Fibroblast of the aortic adventitia (primary cell): ENCODE data around the gene DNM2. TPM values are rescaled to one million over a fixed set of nuclear protein-coding genes. Genes with fewer than 3 reads are reported as not detected.

Source experiments
- DNase-seq: peaks from one replicate; pipeline ENCODE4 v3.0.0-alpha.2; 2010; ENCODE audit warnings: low read depth
- H3K4me3 ChIP-seq: 2 replicates; pipeline ENCODE4 v1.5.1; 2011; ENCODE audit warnings: low read depth, mild to moderate bottlenecking, control low read depth, low read length, moderate library complexity
- total RNA-seq: library from RNA; depleted of rRNA; stranded (reverse); fragments of >200 nt; gene quantifications from 2 replicates; pipeline ENCODE4 v1.2.3, GENCODE V29; 2012; ENCODE audit warnings: low replicate concordance
- TF ChIP-seq, protein P1 (sequence below): IDR thresholded peaks from 2 replicates; pipeline ENCODE4 v1.5.1; 2011; ENCODE audit warnings: mild to moderate bottlenecking, low read length, control low read depth, inconsistent platforms; ENCODE audit not compliant: insufficient read depth

Gene DNM2
- total RNA-seq, 1 donor: 83.2 TPM

DNA sequence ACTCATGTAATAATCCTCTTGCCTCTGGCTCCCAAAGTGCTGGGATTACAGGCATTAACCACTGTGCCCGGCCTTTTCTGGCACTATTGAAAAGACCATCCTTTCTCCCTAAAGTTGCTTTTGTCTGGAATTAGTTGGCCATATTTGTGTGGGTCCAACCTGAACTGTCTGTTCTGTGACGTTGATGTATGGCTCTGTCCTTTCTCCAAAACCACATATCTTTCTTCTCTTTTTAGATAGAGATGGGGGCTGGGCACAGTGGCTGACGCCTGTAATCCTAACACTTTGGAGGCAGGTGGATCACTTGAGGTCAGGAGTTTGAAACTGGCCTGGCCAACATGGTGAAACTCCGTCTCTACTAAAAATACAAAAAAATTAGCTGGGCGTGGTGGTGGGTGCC is 17.9 kb downstream of the DNM2 start:
- no peak overlapping the region for H3K4me3 ChIP-seq
- TF ChIP-seq, protein P1, sequence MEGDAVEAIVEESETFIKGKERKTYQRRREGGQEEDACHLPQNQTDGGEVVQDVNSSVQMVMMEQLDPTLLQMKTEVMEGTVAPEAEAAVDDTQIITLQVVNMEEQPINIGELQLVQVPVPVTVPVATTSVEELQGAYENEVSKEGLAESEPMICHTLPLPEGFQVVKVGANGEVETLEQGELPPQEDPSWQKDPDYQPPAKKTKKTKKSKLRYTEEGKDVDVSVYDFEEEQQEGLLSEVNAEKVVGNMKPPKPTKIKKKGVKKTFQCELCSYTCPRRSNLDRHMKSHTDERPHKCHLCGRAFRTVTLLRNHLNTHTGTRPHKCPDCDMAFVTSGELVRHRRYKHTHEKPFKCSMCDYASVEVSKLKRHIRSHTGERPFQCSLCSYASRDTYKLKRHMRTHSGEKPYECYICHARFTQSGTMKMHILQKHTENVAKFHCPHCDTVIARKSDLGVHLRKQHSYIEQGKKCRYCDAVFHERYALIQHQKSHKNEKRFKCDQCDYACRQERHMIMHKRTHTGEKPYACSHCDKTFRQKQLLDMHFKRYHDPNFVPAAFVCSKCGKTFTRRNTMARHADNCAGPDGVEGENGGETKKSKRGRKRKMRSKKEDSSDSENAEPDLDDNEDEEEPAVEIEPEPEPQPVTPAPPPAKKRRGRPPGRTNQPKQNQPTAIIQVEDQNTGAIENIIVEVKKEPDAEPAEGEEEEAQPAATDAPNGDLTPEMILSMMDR: no peak
- no peak for DNase-seq

- TF ChIP-seq, protein P1: no peak
- no peak for DNase-seq
- no peak overlapping the region for H3K4me3 ChIP-seq
Observed at GRCh38 chr19:10736189-10736588, 18.3 kb downstream of the DNM2 start.

DNA sequence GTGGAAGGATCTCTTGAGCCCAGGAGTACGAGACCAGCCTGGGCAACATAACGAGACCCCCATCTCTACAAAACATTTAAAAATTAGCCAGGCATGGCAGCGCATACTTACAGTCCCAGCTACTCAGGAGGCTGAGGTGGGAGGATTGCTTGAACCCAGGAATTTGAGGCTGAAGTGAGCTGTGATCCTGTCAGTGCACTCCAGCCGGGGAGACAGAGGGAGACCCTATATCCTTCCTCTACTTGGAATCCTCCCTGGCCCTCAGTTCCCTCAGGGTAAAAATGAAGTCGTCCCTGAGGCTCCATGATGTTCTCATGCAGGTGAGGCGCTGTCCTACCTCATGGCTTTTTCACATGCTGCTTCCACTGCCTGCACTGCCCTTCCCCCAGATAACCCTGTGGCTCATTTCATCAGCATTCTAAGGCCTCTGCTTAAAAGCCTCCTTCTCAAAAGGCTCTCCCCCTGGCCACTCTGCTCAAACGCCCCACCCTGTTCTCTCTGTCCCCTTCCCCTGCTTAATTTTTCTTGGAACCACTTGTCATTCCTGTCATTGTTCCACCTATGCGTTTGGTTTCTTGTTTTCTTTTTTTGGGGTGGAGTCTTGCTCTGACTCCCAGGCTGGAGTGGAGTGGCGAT is 19.2 kb downstream of the DNM2 start:
- TF ChIP-seq, protein P1: no peak
- no peak for DNase-seq

DNA sequence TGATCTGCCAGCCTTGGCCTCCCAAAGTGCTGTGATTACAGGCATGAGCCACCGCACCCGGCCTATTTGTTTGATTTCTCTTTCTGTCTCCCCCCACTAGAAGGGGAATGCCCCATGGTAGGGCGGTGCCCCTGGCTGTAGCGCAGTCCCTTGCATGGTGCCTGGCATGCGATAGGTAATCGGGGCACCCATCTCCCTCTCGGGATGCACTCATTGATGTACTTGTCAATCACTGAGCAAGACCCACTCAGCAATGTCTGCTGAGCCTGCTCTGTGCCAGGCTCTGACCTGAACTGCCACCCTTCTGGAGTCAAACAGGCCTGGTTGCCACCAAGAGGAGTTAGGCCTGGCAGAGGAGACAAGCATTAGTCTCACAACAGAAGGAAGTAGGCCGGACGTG is 19.8 kb downstream of the DNM2 start:
- H3K4me3 ChIP-seq: no peak overlapping the region
- TF ChIP-seq, protein P1: no peak

More for the DNA sequence above, 19.2 kb downstream of the DNM2 start:
- no peak overlapping the region for H3K4me3 ChIP-seq

DNA sequence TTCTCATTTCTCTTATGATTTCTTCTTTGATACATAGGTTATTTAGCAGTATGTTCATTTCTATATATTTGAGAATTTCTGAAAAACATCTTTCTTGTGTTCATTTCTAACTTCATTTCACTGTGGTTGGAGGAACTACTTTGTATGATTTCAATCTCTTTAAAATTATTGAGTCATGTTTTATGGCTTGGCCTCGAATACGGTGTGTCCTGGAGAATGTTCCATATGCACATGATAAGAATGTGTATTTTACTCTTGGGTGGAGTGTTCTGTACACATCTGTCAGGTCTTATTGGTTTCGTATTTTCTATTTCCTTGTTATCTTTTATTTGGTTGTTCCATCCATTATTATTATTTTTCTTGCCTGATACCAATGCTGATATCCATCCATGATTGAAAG is 22.9 kb downstream of the DNM2 start:
- TF ChIP-seq, protein P1: no peak
- peak; percentile 18 for DNase-seq
- no peak overlapping the region for H3K4me3 ChIP-seq

More for the DNA sequence above, 19.8 kb downstream of the DNM2 start:
- no peak for DNase-seq

DNA sequence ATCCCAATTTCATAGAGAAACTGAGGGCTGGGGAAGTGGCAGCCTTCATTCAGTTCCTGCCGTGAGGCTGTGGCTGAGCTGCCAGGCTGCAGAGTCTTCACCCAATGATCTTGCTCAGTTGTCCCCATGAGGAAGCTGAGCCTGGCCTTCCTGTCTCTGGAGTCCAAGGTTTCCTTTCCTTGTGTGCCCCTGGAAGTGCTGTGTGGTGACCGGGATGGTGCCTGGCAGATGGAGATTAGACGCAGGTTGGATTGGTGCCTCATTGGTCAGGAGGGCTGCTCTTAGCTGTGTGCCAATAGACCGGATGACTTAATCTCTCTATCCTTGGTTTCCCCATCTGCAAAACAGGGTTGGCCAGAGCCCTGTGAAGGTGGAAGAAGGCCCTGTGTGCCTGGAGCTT is 24.6 kb downstream of the DNM2 start:
- DNase-seq: no peak
- no peak overlapping the region for H3K4me3 ChIP-seq
- TF ChIP-seq, protein P1: no peak

DNA sequence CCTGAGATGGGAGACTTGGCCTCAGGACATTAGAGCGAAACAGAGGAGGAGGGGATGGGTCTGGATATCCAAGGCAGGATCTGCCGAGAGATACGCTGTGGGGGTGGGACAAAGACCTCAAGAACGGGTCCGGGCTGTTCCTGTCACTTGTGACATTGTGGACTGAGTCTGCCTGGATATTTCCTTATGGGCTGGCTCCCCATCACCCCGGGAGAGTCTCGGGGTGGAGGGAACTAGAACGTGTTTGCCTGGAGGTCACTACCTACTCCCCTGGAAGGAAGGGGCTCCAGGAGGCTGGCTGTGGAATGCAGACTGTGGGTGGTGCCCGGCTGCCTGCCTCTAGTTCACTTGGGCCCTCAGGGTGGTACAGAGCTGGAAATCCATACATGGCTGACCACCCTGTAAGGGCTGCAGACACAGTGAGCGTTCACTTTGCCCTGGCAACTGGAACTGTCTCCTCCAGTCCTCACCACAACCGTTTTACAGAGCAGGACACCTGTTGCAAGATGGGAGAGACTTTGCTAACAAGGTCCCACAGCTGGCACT is 26.4 kb downstream of the DNM2 start:
- H3K4me3 ChIP-seq: no peak overlapping the region
- TF ChIP-seq, protein P1: no peak
- no peak for DNase-seq
